ENCODE measurements around the gene WDFY4.

DNA sequence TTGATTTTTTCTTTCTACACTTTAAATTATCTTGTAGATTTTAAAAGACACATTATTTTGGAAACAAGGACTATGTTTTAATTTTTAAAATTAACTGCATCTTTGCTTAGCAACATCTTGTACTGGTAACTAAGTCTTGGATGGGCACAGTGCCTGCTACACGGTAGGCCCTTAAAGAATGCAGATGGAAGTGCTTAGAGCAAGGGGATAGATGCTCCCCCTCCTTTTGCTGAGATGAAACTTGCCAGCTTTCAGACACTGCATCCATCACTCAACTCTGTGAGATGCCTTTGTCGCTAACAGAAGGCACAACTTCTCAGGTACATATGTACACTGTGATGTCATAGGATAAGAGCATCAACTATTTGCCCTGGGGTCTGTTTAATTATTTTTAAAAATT, 151.1 kb downstream of the WDFY4 start:
- TF ChIP-seq, protein P1, sequence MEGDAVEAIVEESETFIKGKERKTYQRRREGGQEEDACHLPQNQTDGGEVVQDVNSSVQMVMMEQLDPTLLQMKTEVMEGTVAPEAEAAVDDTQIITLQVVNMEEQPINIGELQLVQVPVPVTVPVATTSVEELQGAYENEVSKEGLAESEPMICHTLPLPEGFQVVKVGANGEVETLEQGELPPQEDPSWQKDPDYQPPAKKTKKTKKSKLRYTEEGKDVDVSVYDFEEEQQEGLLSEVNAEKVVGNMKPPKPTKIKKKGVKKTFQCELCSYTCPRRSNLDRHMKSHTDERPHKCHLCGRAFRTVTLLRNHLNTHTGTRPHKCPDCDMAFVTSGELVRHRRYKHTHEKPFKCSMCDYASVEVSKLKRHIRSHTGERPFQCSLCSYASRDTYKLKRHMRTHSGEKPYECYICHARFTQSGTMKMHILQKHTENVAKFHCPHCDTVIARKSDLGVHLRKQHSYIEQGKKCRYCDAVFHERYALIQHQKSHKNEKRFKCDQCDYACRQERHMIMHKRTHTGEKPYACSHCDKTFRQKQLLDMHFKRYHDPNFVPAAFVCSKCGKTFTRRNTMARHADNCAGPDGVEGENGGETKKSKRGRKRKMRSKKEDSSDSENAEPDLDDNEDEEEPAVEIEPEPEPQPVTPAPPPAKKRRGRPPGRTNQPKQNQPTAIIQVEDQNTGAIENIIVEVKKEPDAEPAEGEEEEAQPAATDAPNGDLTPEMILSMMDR (conservative IDR thresholded peaks at IDR 0.05 in 1 of 2, IDR thresholded peaks at IDR 0.05 in 1 of 2; ENCODE audit: extremely low read depth in 1 of 2, insufficient read depth in 1 of 2, low read depth in 1 of 2, low read length in 2 of 2), result no peak
- TF ChIP-seq EZH2 (IDR thresholded peaks at IDR 0.05; ENCODE audit: borderline replicate concordance, low read length), result no peak

Measured in mammary epithelial cell (primary cell).